Ishikawa (cell line): Measurements from ENCODE around the gene OR52I1.

Experiments used
- CEBPB ChIP-seq: IDR thresholded peaks from 2 replicates; pipeline ENCODE4 v1.6.1; 2012
- CREB1 ChIP-seq: IDR thresholded peaks from 2 replicates; pipeline ENCODE4 v1.6.1; 2012; ENCODE audit warnings: low read depth
- EGR1 ChIP-seq: IDR thresholded peaks from 2 replicates; pipeline ENCODE4 v1.6.1; 2012
- EP300 ChIP-seq: IDR thresholded peaks from 2 replicates; pipeline ENCODE4 v1.6.1; 2012; ENCODE audit warnings: borderline replicate concordance
- FOXM1 ChIP-seq: IDR thresholded peaks from 2 replicates; pipeline ENCODE4 v1.6.1; 2012; ENCODE audit warnings: low read depth, borderline replicate concordance
- NFIC ChIP-seq: IDR thresholded peaks from 2 replicates; pipeline ENCODE4 v1.6.1; 2012
- TCF12 ChIP-seq: IDR thresholded peaks from 2 replicates; pipeline ENCODE4 v1.6.1; 2012; ENCODE audit warnings: low read depth
- YY1 ChIP-seq: IDR thresholded peaks from 2 replicates; pipeline ENCODE4 v1.6.1; 2012; ENCODE audit warnings: low read depth
- ZBTB7A ChIP-seq: IDR thresholded peaks from 2 replicates; pipeline ENCODE4 v1.6.1; 2012; ENCODE audit warnings: low read depth

The OR52I1 gene

GRCh38 chr11:4643682-4644081 lies 49.8 kb downstream of the OR52I1 start, which contains the start of gene OR51E1:
TSS of gene OR51E1 (plus strand) at chr11:4643982. CDS start at chr11:4652527, 8,545 bp downstream.
- TF ChIP-seq ZBTB7A (no peak), EP300 (no peak), TCF12 (no peak)

- TF ChIP-seq YY1 (no peak), EGR1 (no peak), FOXM1 (no peak), CEBPB (no peak), ZBTB7A (no peak), NFIC (no peak), CREB1 (no peak)
These were observed 50.4 kb downstream of the OR52I1 start for GRCh38 chr11:4644233-4644632.
